Left ventricle myocardium inferior (tissue), 1 donor: ENCODE results near the gene ELL2. TPM values are rescaled to one million over a fixed set of nuclear protein-coding genes. Genes with fewer than 3 reads are reported as not detected.
A peak's percentile ranks its signal among the peaks of the same experiment; 100 is the strongest.
"Not testable (repeated sequence)": the region's sequence is repeated elsewhere in the genome, so short reads cannot be mapped to it uniquely, and the experiment has no call there.

ENCODE experiments used
- DNase-seq: peaks from one replicate; pipeline ENCODE4 v3.0.0-alpha.2; 2020
- H3K27ac ChIP-seq: fragments of 200-600 bp; replicated peaks from 2 replicates; pipeline ENCODE4 v1.8.0; 2021
- H3K27me3 ChIP-seq: fragments of 200-600 bp; 2 replicates; pipeline ENCODE4 v1.8.0; 2021; ENCODE audit warnings: low read depth
- H3K36me3 ChIP-seq: fragments of 200-600 bp; 2 replicates; pipeline ENCODE4 v1.8.0; 2021
- H3K4me1 ChIP-seq: fragments of 200-600 bp; 2 replicates; pipeline ENCODE4 v1.8.0; 2021
- H3K4me3 ChIP-seq: fragments of 200-600 bp; 2 replicates; pipeline ENCODE4 v1.8.0; 2021; ENCODE audit warnings: mild to moderate bottlenecking, moderate library complexity
- H3K9me3 ChIP-seq: fragments of 200-600 bp; replicated peaks from 2 replicates; pipeline ENCODE4 v1.8.0; 2021
- CTCF ChIP-seq: fragments of 200-600 bp; IDR thresholded peaks from 2 replicates; pipeline ENCODE4 v1.8.0; 2021; ENCODE audit warnings: antibody characterized with exemption, mild to moderate bottlenecking, borderline replicate concordance
- intact Hi-C: fragments of 100-400 bp; cut with micrococcal nuclease; formaldehyde crosslinking; loops from one replicate; pipeline ENCODE4 v1.11.0; 2022
- total RNA-seq: library from RNA; stranded (reverse); fragmentation: NEBNext Ultra II Directional; extraction: Animal tissue kit (Norgen Biotek cat#: 25700); gene quantifications from one replicate; pipeline ENCODE4 v1.2.1, GENCODE V29; 2021
- donor health status: DM: no; HTN: yes; CAD: no; lungs with severe emphysema.

ELL2 gene
- total RNA-seq, 1 donor from 2014 or later: 21.0 TPM

- Histone ChIP-seq H3K27ac (no peak overlapping the region), H3K36me3 (no peaks in the 10 kb centered on the region), H3K9me3 (no peaks in the 10 kb centered on the region), H3K27me3 (no peaks in the 10 kb centered on the region), H3K4me1 (peaks cover 58% of the 10 kb centered on the region), H3K4me3 (no peak overlapping the region)
- no peak for TF ChIP-seq CTCF
- intact Hi-C loops: no loop called here
- no peak for DNase-seq
These were observed 32.9 kb downstream of the ELL2 start for GRCh38 chr5:95928724-95929253.

- H3K4me3 ChIP-seq: no peak overlapping the region
- H3K27me3 ChIP-seq: no peaks in the 10 kb centered on the region
- no peaks in the 10 kb centered on the region for H3K9me3 ChIP-seq
- TF ChIP-seq CTCF: no peak
- intact Hi-C loops: no loop called here
- no peaks in the 10 kb centered on the region for H3K36me3 ChIP-seq
- DNase-seq: no peak
- H3K27ac ChIP-seq: no peak overlapping the region
- H3K4me1 ChIP-seq: peaks cover 57% of the 10 kb centered on the region
These were observed 33.5 kb downstream of the ELL2 start for GRCh38 chr5:95927927-95928723.

GRCh38 chr5:95927300-95927699 lies 34.4 kb downstream of the ELL2 start:
- peaks cover 55% of the 10 kb centered on the region for H3K4me1 ChIP-seq
- intact Hi-C loops, DNase-seq, H3K9me3 ChIP-seq, H3K36me3 ChIP-seq, H3K27me3 ChIP-seq, H3K27ac ChIP-seq, H3K4me3 ChIP-seq: not testable (repeated sequence)

- Histone ChIP-seq H3K4me3 (no peak overlapping the region), H3K27me3 (no peaks in the 10 kb centered on the region), H3K36me3 (no peaks in the 10 kb centered on the region), H3K9me3 (no peaks in the 10 kb centered on the region), H3K27ac (no peak overlapping the region), H3K4me1 (peaks cover 47% of the 10 kb centered on the region)
- no peak for TF ChIP-seq CTCF
- intact Hi-C loops: no loop called here
- DNase-seq: no peak
These were observed 35.7 kb downstream of the ELL2 start for GRCh38 chr5:95925939-95926338.

GRCh38 chr5:95925378-95925744 lies 36.3 kb downstream of the ELL2 start:
- intact Hi-C loops: no loop called here
- peak overlapping the region; percentile 20 for H3K27ac ChIP-seq

More at GRCh38 chr5:95925378-95925744, 36.3 kb downstream of the ELL2 start:
- H3K27me3 ChIP-seq: no peaks in the 10 kb centered on the region
- H3K9me3 ChIP-seq: no peaks in the 10 kb centered on the region
- no peak for DNase-seq
- no peak for TF ChIP-seq CTCF
- no peak overlapping the region for H3K4me3 ChIP-seq
- peaks cover 41% of the 10 kb centered on the region for H3K4me1 ChIP-seq
- H3K36me3 ChIP-seq: no peaks in the 10 kb centered on the region
